Motor neuron (in vitro differentiated cells): ENCODE results near the gene MORN1. TPM values are rescaled to one million over a fixed set of nuclear protein-coding genes. Genes with fewer than 3 reads are reported as not detected.
A peak's percentile ranks its signal among the peaks of the same experiment; 100 is the strongest.
"Not testable (repeated sequence)": the region's sequence is repeated elsewhere in the genome, so short reads cannot be mapped to it uniquely, and the experiment has no call there.

Experiments used
- ATAC-seq, 8 experiments: fragments of 200-7000 bp; cut with Tn5 transposase; replicated peaks in 6 of 8; 2 replicates each; pipeline ENCODE4 v1.8.0; 2021; ENCODE audit warnings: mild to moderate bottlenecking in 8 of 8, moderate library complexity in 8 of 8
- H3K27ac ChIP-seq, 2 donors: fragments of 250-450 bp; sonication (Bioruptor Pico); 2 replicates each; pipeline ENCODE4 v1.9.0; 2021; ENCODE audit warnings: antibody characterized with exemption in 2 of 2, mild to moderate bottlenecking in 2 of 2, moderate library complexity in 1 of 2
- H3K4me1 ChIP-seq, 2 donors: fragments of 250-450 bp; sonication (Bioruptor Pico); replicated peaks in 1 of 2; 2 replicates each; pipeline ENCODE4 v1.6.1; 2021; ENCODE audit warnings: antibody characterized with exemption in 2 of 2, mild to moderate bottlenecking in 2 of 2, moderate library complexity in 1 of 2
- H3K4me3 ChIP-seq, 5 donors: fragments of 250-450 bp; sonication (Bioruptor Pico); 2 replicates each; pipeline ENCODE4 v1.9.0; 2021; ENCODE audit warnings: antibody characterized with exemption in 5 of 5, mild to moderate bottlenecking in 5 of 5, moderate library complexity in 4 of 5
- WGBS, 10 experiments: fragments of 450-650 bp; shearing (Covaris generic); methylation state at CpG; one replicate each; pipeline ENCODE4 v1.0.0; 2022; 5-methylcytosine and 5-hydroxymethylcytosine counted together
- in situ Hi-C, 9 experiments: fragments of 400-800 bp; cut with MboI; loops; one replicate each; pipeline ENCODE4 v1.15.0; 2021; ENCODE audit warnings: low sequenced_read_pairs in 9 of 9, low pct_unique_long_range_greater_than_20kb in 2 of 9; ENCODE audit not compliant: unreplicated experiment in 9 of 9
- total RNA-seq, 8 experiments: library from RNA; unstranded; fragments of 300-600 nt; gene quantifications; 2 replicates each; pipeline versions ENCODE4 v1.2.3 to v1.2.4, GENCODE V29; 2022

Gene MORN1
- total RNA-seq, 8 experiments from 2014 or later = 13.5 to 28.6 (median 21.8) TPM

GRCh38 chr1:2297246-2298011 is 93.9 kb downstream of the MORN1 start:
- no peak overlapping the region for H3K4me3 ChIP-seq
- in situ Hi-C loops = no loop called here
- H3K27ac ChIP-seq = no peak overlapping the region
- H3K4me1 ChIP-seq = peaks cover 30 to 35% of the 10 kb centered on the region in 2 donors
- 94 to 100% (median 95%) methylated on average over 2 to 15 of the region's 35 CpGs; no CpG with 5 or more reads in 7 of the 10 experiments for WGBS, 10 experiments
- no peak for ATAC-seq

DNA sequence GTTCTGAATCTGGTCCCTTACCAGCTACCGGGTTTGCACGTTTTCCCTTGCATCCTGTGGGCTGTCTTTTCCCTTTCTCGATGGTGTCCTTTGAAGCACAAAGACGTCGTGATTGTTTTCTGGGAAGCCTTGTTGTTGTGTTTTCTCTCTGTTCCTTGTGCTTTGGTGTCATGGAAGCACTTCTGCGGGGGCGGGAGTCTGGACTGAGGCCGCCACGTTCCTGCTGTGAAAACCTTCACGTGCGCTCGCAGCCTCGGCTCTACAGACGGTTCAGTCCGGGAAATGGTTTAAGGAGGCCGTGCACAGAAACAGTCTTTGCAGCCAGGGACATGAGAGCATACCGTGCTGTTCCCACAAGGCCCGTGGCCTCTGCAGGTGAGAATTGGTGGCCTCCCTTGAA is 94.7 kb downstream of the MORN1 start:
- Histone ChIP-seq H3K27ac (no peak overlapping the region), H3K4me1 (peaks cover 32 to 43% of the 10 kb centered on the region in 2 donors), H3K4me3 (no peak overlapping the region)
- 27 to 100% (median 83%) methylated on average over 1 to 18 of the region's 18 CpGs; no CpG with 5 or more reads in 1 of the 10 experiments for WGBS, 10 experiments
- no peak for ATAC-seq
- in situ Hi-C loops = no loop called here

- peaks cover 36 to 47% of the 10 kb centered on the region in 2 donors for H3K4me1 ChIP-seq
- H3K4me3 ChIP-seq, H3K27ac ChIP-seq, in situ Hi-C loops, ATAC-seq: not testable (repeated sequence)
- 78 to 100% (median 87%) methylated on average over 1 to 8 of the region's 9 CpGs; no CpG with 5 or more reads in 1 of the 10 experiments for WGBS, 10 experiments
Observed at GRCh38 chr1:2296211-2296610, 95.1 kb downstream of the MORN1 start.

- Histone ChIP-seq H3K27ac (no peak overlapping the region), H3K4me1 (peaks cover 42 to 54% of the 10 kb centered on the region in 2 donors), H3K4me3 (no peak overlapping the region)
- WGBS, 10 experiments = 29 to 100% (median 94%) methylated on average over 1 to 12 of the region's 13 CpGs; no CpG with 5 or more reads in 2 of the 10 experiments
- in situ Hi-C loops = no loop called here
- ATAC-seq = no peak
Observed at GRCh38 chr1:2295526-2295925, 95.8 kb downstream of the MORN1 start.

- peak in 1 of 8 experiments; percentile 4 for ATAC-seq
- in situ Hi-C loops = no loop called here
- Histone ChIP-seq H3K4me1 (peaks cover 42 to 54% of the 10 kb centered on the region in 2 donors), H3K27ac (no peak overlapping the region), H3K4me3 (no peak overlapping the region)
- 100% methylated on average over 1 of the region's 5 CpGs; no CpG with 5 or more reads in 9 of the 10 experiments for WGBS, 10 experiments
Observed at GRCh38 chr1:2294725-2295078, 96.7 kb downstream of the MORN1 start.

DNA sequence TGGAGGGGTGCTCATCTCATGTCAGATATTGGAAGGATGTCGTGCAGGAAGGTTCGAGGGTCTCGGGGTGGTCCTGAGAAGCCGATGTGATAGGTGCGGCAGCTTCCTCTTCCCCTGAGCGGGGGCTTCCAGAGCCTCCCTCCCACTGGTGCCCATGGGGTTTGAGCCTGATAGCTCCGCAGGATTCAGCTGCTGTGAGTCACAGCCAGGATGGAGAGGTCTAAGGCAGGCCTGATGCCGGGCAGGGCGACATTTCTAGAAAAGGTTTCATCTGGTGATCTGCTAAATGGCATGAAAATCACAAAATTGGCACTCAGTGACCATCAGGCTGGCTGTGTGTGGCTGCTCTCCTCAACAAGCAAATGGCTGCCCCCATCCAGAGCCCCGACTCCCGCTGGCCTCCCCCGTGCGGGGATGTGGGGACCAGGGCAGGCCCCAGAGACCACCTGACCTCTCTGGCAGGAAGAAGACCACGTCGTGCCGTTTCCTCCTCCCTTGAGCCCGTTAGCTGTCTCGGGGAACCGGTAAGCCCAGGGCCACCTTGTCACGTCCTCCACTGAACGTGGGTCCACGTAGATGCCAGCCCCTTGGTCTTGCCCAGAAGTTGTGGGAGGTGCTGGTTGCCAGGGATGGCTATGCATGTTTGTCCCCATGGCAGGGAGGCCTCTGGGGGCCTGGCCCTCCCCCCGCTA is 97.2 kb downstream of the MORN1 start:
- 60 to 93% (median 84%) methylated on average over 1 to 13 of the region's 23 CpGs; no CpG with 5 or more reads in 6 of the 10 experiments for WGBS, 10 experiments
- peak overlapping the region in 1 of 2 donors; percentile 8 for H3K27ac ChIP-seq
- H3K4me3 ChIP-seq = no peak overlapping the region
- in situ Hi-C loops = no loop called here
- H3K4me1 ChIP-seq = peaks cover 40 to 54% of the 10 kb centered on the region in 2 donors
- ATAC-seq = peak in 1 of 8 experiments; percentile 3

GRCh38 chr1:2292725-2293450 is 98.5 kb downstream of the MORN1 start:
- Histone ChIP-seq H3K4me1 (peaks cover 40 to 56% of the 10 kb centered on the region in 2 donors), H3K27ac (peak overlapping the region in 1 of 2 donors; percentile 6), H3K4me3 (no peak overlapping the region)
- ATAC-seq = no peak
- WGBS, 10 experiments = 92 to 100% (median 99%) methylated on average over 1 to 15 of the region's 30 CpGs; no CpG with 5 or more reads in 6 of the 10 experiments
- in situ Hi-C loops = no loop called here

DNA sequence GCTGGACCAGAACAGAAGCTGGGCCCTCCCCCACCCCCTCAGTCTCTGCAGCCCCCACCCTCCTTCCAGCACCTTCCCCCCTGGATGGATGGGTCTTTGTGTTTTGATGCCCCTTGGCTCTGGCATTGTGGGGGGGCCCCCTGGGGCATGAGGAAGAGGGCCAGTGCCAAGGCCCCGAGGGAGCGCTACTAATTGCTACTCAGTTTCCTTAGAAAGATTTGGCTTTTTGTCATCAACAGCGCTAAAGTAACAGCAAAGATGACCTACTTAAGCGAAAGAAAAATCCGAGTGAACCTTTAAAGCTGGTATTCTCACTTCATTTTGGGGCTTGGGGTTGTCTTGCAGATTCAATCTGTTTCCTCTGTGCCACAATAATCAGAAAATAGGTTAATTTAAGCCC is 99.8 kb downstream of the MORN1 start:
- no peak overlapping the region for H3K4me3 ChIP-seq
- in situ Hi-C loops = no loop called here
- no peak for ATAC-seq
- peaks cover 40 to 56% of the 10 kb centered on the region in 2 donors for H3K4me1 ChIP-seq
- WGBS, 10 experiments = 28 to 97% (median 87%) methylated on average over 2 to 5 of the region's 5 CpGs
- no peak overlapping the region for H3K27ac ChIP-seq

DNA sequence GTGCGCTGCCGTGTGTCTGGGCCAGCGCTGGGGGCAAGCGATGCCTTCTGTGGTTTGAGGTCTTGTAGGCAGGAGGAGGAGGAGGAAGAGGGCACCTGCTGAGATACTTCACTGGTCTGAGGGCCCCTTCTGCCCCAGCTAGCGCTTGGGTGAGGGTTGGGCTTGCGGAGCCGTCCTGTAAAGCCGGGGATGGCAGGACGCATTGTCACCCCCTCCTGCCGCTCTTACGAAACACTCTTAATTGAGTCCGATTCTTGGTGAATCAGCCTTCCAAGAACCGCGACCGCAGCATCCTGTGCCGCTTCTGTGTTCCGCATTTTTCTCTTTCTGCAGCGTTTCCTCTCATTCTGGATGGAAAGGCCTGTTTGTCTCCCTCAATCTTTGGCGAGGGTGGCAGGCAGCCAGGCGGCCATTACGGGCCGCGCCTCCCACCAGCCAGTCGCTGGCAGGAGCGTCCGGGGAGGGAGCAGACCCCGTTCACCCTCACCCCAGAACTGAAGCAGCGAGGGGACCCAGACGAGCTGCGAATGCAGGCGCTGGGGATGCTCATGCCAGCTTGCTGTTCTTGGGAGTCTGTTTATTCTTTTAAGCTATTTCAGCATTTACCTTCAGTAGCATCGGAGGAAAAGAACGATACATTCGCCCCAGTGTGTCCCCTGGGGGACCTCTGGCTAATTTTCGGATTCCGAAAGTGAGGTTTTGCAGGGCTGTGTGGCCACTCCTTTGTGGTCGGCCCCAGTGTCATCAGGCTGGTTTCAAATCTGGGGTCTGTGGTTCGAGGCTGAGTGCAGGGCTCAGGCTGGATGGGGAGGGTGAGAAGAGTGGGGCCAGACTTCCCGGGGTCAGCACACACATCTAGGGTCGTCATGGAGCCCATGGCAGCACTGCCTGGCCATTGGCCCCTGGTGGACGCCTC is 100.5 kb downstream of the MORN1 start:
- no peak overlapping the region for H3K4me3 ChIP-seq
- WGBS, 10 experiments = 0 to 91% (median 73%) methylated on average over 1 to 28 of the region's 41 CpGs; no CpG with 5 or more reads in 4 of the 10 experiments
- H3K4me1 ChIP-seq = peaks cover 40 to 56% of the 10 kb centered on the region in 2 donors
- peak in 7 of 8 experiments; percentile 6 to 89 (median 21) for ATAC-seq
- H3K27ac ChIP-seq = peak overlapping the region; percentile 12 to 59
- in situ Hi-C loops = no loop called here

GRCh38 chr1:2290171-2290578 is 101.2 kb downstream of the MORN1 start:
- Histone ChIP-seq H3K4me1 (peaks cover 40 to 56% of the 10 kb centered on the region in 2 donors), H3K4me3 (no peak overlapping the region), H3K27ac (peak overlapping the region; percentile 12 to 59)
- in situ Hi-C loops = no loop called here
- peak; percentile 3 to 66 (median 53) for ATAC-seq
- 29 to 55% methylated on average over 1 to 4 of the region's 7 CpGs; no CpG with 5 or more reads in 8 of the 10 experiments for WGBS, 10 experiments

DNA sequence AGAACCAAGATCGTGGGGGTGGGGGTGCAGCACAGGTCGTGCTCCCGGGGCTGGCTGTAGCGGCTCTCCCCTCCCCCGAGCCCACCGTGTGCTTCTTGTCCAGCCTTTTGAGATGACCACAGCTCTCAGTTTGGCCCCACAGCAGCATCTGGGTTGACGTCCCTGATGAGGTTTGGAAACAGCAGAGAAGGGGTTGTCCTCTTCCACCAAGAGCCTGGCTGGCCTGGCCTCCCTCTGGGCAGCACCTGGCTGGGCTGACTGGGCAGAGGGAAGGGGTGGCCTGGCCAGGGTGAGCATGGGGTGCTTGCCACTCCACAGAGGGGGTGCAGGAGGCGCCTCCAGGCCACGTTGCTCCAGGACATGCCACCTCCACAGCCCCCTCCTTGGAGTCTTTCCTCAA is 101.7 kb downstream of the MORN1 start:
- WGBS, 10 experiments = 100% methylated on average over 1 to 2 of the region's 9 CpGs; no CpG with 5 or more reads in 8 of the 10 experiments
- peak in 4 of 8 experiments; percentile 5 to 13 (median 8) for ATAC-seq
- Histone ChIP-seq H3K4me3 (no peak overlapping the region), H3K4me1 (peaks cover 39 to 57% of the 10 kb centered on the region in 2 donors), H3K27ac (peak overlapping the region; percentile 18 to 59)
- in situ Hi-C loops = no loop called here
